PC-9 (cell line): Measurements from ENCODE around the gene TBC1D5.

Experiments used
- CTCF ChIP-seq: fragments of 200-600 bp; sonication (generic); conservative IDR thresholded peaks from 2 replicates; pipeline ENCODE4 v1.6.1; 2017; ENCODE audit warnings: mixed run types, antibody characterized with exemption, mild to moderate bottlenecking, moderate library complexity
- EZH2 ChIP-seq: fragments of 200-600 bp; sonication (generic); IDR thresholded peaks from 2 replicates; pipeline ENCODE4 v1.8.0; 2017; ENCODE audit warnings: antibody characterized with exemption, low read depth

- TF ChIP-seq EZH2 (no peak), CTCF (no peak)
These were observed 431.4 kb downstream of the TBC1D5 start for GRCh38 chr3:17310983-17311382.
